ENCODE results near the gene EGR4. TPM values are rescaled to one million over a fixed set of nuclear protein-coding genes. Genes with fewer than 3 reads are reported as not detected.
A peak's percentile ranks its signal among the peaks of the same experiment; 100 is the strongest.

EGR4 gene
- total RNA-seq, 1 donor from 2014 or later, result 0.19 TPM

DNA sequence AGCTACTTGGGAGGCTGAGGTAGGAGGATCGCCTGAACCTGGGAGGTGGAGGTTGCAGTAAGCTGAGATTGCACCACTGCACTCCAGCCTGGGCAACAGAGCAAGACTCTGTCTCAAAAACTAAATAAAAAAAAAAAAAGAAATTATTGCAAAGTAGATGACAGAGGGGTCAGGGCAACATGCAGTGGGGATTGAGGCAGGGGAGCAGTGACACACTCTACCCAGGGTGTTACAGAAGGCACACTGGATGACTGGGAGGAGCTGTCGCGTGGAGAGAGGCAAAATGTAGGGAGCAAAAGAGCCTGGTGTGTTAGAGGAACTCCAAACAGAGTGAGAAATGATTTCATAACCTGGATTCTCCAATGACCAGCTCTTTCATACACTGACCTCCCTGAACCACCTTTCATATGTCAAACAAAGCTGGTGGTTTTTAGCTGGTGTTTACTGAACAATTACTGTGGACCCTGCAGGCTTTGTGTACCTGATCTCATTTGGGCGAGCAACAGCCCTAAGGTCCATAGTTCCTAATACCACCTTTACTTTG is 31.2 kb downstream of the EGR4 start:
- TF ChIP-seq, protein P1, sequence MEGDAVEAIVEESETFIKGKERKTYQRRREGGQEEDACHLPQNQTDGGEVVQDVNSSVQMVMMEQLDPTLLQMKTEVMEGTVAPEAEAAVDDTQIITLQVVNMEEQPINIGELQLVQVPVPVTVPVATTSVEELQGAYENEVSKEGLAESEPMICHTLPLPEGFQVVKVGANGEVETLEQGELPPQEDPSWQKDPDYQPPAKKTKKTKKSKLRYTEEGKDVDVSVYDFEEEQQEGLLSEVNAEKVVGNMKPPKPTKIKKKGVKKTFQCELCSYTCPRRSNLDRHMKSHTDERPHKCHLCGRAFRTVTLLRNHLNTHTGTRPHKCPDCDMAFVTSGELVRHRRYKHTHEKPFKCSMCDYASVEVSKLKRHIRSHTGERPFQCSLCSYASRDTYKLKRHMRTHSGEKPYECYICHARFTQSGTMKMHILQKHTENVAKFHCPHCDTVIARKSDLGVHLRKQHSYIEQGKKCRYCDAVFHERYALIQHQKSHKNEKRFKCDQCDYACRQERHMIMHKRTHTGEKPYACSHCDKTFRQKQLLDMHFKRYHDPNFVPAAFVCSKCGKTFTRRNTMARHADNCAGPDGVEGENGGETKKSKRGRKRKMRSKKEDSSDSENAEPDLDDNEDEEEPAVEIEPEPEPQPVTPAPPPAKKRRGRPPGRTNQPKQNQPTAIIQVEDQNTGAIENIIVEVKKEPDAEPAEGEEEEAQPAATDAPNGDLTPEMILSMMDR (conservative IDR thresholded peaks at IDR 0.05), result no peak
- no peak for DNase-seq (ENCODE audit: extremely low spot score, unreplicated experiment)
- peaks cover 7% of the 10 kb centered on the region for H3K27me3 Mint-ChIP-seq
- no peaks in the 10 kb centered on the region for H3K4me1 Mint-ChIP-seq (ENCODE audit: unreplicated experiment)
- peaks cover 4% of the 10 kb centered on the region for H3K36me3 Mint-ChIP-seq
- H3K27ac Mint-ChIP-seq, result no peak overlapping the region
- no peak overlapping the region for H3K4me3 Mint-ChIP-seq
- no peaks in the 10 kb centered on the region for H3K9me3 Mint-ChIP-seq

DNA sequence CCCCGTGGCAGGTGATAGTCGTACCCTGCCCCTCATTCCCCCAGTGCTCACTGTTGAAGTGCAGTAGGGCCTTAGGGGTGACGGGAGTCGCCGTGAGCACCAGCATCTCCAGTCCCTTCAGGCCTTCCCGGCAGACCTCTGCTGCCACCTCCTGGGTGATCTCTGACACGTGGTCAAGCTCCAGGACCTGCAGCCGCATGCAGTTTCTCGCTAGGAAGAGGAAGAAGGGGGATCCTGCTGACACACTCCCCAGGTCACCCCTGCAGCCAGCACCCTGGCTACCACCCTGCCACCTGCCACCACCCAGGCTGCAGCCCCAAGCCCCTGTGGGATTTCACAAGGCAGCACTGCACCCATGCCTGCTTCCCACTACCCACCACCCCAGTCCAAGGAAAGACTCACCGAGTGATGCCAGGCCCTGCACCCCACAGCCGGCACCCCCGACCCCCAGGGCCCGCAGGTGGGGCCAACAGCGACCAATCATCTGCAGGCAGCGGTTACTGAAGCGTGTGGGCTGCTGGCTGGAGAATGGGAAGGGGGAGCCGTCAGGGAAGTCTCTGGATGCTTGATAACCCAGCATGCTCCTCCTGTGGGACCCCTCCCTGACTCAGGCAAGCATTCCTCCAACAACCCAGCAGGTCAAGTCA is 32.9 kb downstream of the EGR4 start:
- Mint-ChIP-seq H3K4me1 (ENCODE audit: unreplicated experiment) (no peaks in the 10 kb centered on the region), H3K4me3 (no peak overlapping the region), H3K27me3 (no peaks in the 10 kb centered on the region), H3K36me3 (no peaks in the 10 kb centered on the region), H3K9me3 (no peaks in the 10 kb centered on the region), H3K27ac (no peak overlapping the region)
- no peak for DNase-seq (ENCODE audit: extremely low spot score, unreplicated experiment)
- TF ChIP-seq, protein P1 (conservative IDR thresholded peaks at IDR 0.05), result peak; percentile 64

DNA sequence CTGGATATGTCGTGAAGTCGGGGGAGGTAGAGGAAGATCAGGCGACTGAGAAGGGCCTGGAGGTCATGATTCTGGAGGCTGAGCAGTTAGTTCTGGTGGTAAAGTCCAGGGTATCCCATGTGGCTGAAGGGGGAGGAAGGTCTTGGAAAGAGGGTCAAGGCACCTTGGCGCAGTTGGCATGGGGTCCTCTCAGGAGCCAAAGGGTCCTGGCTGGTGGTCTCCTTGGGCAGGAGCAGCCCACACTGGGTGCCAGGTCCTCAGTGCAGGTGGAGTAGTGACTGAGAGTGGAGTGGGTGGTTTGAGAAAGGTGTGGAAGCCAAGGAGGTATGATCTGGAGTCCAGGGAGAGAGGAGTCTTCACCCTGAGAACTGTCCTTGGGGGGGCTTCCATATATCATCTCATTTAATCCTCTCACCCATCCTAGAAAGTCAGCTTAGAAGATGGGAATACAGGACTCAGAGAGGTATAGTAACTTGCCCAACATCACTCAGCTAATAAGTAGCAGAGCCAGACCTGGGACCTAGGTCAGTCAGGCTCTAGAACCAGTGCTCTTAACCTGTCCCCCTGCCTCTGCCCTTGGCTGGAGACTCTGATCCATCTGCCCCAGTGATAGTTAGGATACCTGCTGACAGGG is 33.5 kb downstream of the EGR4 start:
- no peak overlapping the region for H3K27ac Mint-ChIP-seq
- no peaks in the 10 kb centered on the region for H3K36me3 Mint-ChIP-seq
- H3K9me3 Mint-ChIP-seq, result no peaks in the 10 kb centered on the region
- H3K4me1 Mint-ChIP-seq (ENCODE audit: unreplicated experiment), result no peaks in the 10 kb centered on the region
- no peak overlapping the region for H3K4me3 Mint-ChIP-seq
- TF ChIP-seq, protein P1 (conservative IDR thresholded peaks at IDR 0.05), result no peak
- DNase-seq (ENCODE audit: extremely low spot score, unreplicated experiment), result no peak
- H3K27me3 Mint-ChIP-seq, result no peaks in the 10 kb centered on the region

DNA sequence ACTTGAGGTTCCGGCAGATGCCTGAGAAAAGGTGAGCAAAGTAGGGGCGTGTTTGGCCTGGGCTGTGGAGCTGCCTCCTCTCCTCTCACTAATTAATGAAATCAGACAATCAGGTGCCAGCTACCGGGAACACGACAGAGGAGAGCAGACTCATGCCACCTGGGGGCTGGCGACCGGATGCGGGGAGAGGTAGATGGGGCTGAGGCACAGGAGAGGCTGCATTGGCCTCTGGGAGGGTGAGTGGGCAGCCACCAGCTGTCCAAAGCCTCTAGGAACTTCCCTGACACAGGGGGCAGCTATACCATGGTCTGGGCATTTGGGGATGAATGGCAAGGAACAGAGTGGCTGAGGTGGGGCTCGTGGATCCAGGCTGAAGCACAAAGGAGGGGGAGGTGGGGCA is 34.1 kb downstream of the EGR4 start:
- H3K4me3 Mint-ChIP-seq, result no peak overlapping the region
- no peak overlapping the region for H3K27ac Mint-ChIP-seq

DNA sequence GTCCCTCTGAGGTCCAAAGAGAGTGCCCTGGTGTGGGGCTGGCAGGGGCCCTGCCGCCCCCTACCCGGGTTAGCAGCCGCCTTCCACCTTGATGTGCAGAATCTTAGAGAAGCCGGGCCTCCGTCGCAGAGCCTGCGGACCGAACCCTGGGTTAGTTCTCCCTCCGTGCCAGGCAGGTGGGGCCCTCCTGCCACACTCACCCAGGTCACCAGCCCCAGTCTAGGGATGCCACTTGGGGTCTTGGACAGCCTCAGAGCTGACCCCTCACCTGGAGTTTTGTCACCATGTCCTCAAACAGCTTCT is 34.5 kb downstream of the EGR4 start:
- no peaks in the 10 kb centered on the region for H3K27me3 Mint-ChIP-seq
- H3K9me3 Mint-ChIP-seq, result no peaks in the 10 kb centered on the region

More for the DNA sequence above, 34.1 kb downstream of the EGR4 start:
- Mint-ChIP-seq H3K36me3 (peaks cover 3% of the 10 kb centered on the region), H3K4me1 (ENCODE audit: unreplicated experiment) (no peaks in the 10 kb centered on the region), H3K27me3 (no peaks in the 10 kb centered on the region), H3K9me3 (no peaks in the 10 kb centered on the region)
- TF ChIP-seq, protein P1 (conservative IDR thresholded peaks at IDR 0.05), result no peak
- DNase-seq (ENCODE audit: extremely low spot score, unreplicated experiment), result no peak

More for the DNA sequence above, 34.5 kb downstream of the EGR4 start:
- no peaks in the 10 kb centered on the region for H3K4me1 Mint-ChIP-seq (ENCODE audit: unreplicated experiment)
- H3K27ac Mint-ChIP-seq, result no peak overlapping the region
- TF ChIP-seq, protein P1 (conservative IDR thresholded peaks at IDR 0.05), result no peak
- peaks cover 4% of the 10 kb centered on the region for H3K36me3 Mint-ChIP-seq
- H3K4me3 Mint-ChIP-seq, result no peak overlapping the region
- DNase-seq (ENCODE audit: extremely low spot score, unreplicated experiment), result no peak
